ENCODE measurements around the gene SORCS1.
A peak's percentile ranks its signal among the peaks of the same experiment; 100 is the strongest.

The SORCS1 gene

GRCh38 chr10:106714734-106715555 is 449.6 kb downstream of the SORCS1 start:
- DNase-seq: no peak

- no peak for DNase-seq
Observed at GRCh38 chr10:106713846-106714245, 450.7 kb downstream of the SORCS1 start.

DNA sequence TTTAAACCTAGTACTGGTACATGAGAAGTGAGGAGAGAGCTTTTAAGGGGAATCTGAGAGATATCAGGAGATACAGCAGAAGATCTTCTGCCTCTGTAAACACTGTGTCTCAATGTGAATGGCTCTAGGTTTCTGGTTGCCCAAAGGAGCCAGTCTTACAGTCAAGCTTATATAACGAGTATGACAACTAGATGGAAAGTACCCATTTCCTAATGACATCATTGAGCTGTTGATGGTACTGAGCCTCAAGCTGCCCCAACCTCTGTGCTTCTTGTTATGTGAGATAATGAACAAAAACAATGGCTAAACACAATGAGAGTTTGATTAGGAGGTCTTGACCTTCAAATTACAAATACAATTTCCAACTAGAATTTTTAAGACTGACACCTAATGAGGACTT is 451.5 kb downstream of the SORCS1 start:
- DNase-seq: no peak

DNA sequence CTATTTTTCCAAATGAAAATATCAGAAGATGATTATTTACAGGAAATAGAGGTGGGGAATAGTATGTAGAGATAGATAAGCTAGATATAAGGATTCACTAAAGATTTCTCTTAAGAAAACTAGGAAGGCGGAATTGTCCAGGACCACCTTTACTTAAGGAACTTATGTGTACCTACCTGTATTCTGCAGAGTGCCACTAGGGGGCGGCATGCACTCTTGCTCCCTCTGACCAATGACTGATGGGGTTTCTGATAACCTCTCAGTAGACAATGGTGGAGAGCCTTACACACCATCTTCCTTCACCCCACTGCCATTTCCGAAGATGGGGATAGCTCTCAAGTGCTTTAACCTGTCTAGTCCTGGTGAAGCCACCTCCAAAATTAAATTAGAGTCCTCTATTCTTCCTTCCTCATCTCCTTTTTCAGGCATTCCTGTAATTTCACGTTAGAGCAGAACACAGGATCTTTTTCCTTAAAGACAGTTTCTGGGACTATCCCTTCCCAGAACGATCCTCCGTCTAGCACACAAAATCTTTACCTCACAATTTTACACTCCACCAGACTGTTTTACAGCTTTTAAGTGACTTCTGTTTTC is 453.1 kb downstream of the SORCS1 start:
- DNase-seq: peak; percentile 0

DNA sequence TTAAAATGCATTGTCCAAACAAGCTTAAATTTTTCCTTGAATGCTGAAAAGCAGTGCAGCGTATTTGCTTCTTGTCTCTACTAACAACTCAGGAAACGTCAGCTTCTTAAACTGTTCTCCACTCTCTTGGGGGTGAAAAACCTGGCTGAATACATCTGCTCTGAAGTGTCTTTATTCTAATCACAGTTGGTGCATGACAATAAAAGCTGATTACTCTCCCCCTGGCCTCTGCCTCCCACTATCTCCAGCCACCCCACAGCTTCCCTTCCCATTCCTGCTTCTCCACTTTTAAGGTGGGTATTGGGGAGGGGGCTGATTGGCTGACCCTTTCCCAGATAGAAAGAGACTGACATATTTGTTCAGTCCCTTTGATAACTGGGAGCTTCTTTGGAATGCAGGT is 456.0 kb downstream of the SORCS1 start:
- no peak for DNase-seq

GRCh38 chr10:106707657-106708056 is 456.8 kb downstream of the SORCS1 start:
- DNase-seq: no peak

DNA sequence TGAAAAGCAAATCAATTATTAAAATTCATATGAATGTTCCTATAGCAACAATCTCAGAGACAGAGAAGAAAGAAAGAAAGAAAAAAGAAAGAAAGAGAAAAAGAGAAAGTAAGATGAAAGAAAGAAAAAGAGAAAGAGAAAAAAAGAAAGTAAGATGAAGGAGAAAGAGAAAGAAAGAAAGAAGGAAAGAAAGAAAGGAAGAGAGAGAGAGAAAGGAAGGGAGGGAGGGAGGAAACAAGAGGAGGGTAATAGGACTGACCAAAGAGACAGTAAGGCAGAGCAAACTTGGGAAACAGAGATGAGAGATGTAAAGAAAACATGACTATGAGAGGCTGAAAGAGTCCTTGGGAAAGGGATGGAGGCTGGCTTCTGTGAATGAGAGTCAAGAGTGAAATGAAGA is 458.4 kb downstream of the SORCS1 start:
- no peak for DNase-seq

DNA sequence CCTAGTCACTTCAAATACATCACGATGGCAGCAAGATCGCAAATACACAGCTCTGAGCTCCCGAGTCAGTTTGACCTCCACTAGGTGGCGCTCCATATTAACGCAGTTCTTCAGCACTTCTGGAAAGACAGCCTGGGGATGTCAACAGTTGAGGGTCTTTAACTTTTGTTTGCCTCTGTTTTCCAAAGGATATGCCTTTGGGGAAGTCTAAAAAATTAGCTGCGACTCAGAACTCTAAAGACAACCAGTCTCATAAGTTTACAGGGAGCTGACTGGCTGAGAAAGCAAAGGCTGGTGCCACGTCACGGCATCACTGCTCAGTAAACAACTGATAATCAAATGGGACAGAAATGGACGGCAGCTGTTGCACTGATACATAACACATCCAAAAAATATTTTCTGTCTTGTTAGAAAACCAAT is 458.8 kb downstream of the SORCS1 start:
- DNase-seq: peak; percentile 5

GRCh38 chr10:106696239-106696638 is 468.3 kb downstream of the SORCS1 start:
- no peak for DNase-seq

- no peak for DNase-seq
Observed at GRCh38 chr10:106694696-106695095, 469.8 kb downstream of the SORCS1 start.

GRCh38 chr10:106682175-106682574 is 482.3 kb downstream of the SORCS1 start:
- no peak for DNase-seq

DNA sequence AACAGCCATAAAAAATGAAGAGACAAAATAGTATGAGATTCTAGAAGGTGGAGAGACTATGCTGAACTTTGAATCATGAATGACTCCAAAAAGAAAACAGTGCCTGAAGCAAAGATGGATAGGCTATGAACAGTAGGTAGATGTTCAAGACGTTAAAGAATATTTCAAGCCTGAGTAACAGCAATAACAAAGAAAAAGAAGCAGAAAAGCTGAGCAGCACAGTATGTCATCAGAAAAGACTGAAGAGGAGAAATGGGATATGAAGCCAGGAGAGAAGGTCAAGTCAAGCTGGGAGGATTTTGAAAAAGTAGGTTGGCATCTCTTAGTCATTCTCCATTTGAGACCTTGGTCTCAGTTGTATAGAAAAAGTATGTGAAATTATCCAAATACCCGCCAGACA is 484.4 kb downstream of the SORCS1 start:
- DNase-seq: no peak

GRCh38 chr10:106679314-106679713 is 485.2 kb downstream of the SORCS1 start:
- DNase-seq: no peak

DNA sequence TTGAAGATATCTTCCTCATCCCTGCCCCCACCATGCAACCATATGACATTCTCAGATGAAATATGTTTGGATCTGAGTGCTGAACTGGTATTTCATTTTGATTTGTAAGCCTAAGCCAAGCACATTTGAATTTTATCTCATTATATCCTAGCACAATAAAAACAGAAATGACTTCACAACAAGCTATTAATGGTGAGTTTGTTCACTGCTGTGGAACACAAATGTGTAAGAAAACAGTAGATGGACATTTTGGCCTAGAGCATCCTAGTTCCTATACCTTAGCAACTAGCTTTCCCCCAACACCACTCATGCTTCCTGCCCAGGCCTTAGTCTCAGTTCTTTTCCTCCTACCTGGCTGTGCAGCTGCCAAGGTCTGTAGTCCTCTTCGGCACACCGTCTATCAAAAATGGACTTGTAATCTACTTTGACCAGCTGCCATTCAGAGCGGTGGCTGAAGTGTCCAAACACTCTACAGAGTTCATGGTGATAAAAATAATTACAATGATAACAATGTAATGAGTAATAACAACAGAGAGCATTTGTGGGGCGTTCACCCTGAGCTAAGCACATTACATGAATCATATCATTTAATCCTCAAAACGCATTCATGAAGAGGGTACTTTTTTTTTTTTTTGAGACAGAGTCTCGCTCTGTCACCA is 491.9 kb downstream of the SORCS1 start:
- no peak for DNase-seq

GRCh38 chr10:106661767-106662140 is 502.8 kb downstream of the SORCS1 start:
- DNase-seq: no peak

DNA sequence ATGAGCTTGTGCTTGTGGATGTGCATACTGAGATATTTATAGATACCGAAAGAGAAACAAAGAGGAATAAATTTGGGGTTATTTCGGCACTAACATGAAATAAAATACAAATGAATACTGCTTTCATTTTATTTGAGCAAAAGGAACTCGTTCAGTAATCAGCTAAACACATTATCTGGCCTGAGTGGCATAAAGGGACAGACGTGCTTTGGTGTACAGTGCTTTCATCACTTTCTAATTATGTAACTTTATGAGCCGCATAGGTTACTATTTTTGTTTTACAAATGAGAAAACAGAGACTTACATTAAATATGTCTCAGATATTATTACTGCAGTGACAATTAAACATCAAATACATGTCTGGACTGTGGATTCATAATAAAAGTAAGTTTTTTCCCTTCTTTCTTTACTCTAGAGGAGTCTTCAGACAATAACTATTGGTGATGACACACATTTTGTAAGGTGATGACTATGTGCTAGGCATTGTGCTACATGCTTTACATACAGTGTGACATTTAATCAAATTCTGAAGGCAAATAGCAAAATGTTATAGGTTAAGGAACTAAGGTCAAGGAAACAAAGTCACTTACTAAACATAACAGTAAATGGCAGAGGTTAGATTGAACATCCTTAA is 503.3 kb downstream of the SORCS1 start:
- DNase-seq: no peak

DNA sequence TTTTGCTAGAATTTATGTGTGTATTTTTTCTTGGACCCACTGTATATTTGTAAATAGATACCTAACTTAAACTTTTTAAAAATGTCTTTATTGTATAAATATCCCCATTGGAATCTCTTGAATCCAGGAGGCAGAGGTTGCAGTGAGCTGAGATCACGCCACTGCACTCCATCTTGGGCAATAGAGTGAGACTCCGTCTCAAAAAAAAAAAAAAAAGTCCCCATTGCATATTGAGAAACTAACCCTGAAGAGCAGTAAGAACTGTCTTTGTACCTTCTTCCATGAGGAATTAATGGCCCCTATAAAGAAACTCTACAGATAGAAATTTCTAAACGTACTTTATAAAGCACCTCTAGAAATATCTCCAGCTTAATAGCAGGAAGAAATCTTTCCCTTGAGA is 504.0 kb downstream of the SORCS1 start:
- no peak for DNase-seq

DNA sequence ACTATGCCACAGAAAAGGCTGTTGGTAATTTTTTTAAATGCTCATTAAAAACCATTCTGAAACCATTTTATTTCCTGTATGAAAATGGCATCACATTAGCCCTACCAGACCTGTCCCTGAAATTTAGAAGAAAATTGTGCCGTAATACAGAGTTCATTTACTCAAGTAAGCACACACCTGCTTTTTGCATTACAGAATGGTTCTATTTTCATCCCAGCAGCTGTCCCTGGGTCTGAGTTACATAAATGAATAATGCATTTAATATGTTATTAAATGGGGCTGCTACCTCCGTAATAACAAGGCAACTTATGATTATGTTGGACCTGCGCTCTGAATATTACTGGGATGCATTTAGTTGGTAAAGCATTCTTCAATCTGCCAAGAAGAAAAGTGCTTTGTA is 508.9 kb downstream of the SORCS1 start:
- DNase-seq: no peak

DNA sequence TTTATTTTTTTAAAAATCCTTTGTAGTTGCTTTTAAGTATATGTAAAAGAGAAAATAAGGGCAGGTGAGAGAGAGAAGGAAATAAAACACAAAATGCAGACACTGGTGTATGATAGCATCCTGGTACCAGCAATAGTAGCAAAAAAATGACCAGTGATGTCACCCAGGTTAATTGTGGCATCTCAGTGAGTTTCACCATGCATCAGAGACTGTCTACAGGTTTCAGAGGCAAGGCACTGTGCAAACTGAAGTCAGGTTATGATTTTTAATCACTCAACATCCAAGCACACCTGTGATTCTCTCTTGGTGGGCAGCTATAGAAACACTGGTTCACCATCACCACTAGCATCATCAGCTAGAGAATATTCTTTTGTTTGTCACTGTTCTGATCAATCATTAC is 509.3 kb downstream of the SORCS1 start:
- no peak for DNase-seq

- DNase-seq: no peak
Observed at GRCh38 chr10:106652279-106652678, 512.2 kb downstream of the SORCS1 start.

DNA sequence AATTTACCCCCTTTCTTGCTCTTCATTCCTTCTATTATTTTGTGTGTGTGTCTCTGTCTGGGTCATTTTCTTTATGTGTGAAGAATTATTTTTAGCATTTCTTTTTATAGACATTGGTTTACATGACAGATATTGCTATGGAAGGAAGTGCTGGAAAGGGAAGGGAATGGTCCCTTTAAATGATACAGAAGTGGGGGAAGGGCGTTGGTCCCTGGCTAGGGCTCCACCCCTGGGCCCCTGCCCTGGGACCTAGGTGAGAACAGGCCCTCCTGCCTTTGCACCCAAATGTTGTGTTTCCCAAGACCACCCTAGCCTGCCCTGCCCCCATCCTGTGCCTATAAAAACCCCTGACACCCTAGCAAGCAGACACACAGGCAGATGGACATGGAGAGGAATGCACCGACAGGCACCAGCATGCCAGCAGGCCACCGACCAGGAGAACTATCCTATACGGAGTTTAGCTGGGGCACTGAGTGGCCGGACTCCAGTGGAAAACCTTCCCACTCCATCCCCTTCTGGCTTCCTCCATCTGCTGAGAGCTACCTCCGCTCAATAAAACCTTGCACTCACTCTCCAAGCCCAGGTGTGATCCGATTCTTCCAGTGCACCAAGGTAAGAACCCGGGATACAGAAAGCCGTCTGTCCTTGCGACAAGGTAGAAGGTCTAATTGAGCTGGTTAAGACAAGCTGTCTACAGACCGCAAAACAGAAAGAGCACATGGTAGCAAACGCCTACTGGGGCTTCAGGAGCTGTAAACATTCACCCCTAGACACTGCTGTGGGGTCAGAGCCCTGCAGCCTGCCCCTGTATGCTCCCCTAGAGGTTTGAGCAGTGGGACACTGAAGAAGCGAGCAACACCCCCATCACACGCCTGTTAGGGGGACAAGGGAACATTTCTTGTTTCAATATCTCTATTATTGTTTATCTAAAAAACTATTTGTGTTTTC is 515.7 kb downstream of the SORCS1 start:
- no peak for DNase-seq

GRCh38 chr10:106643473-106643872 is 521.0 kb downstream of the SORCS1 start:
- no peak for DNase-seq

- DNase-seq: no peak
Observed at GRCh38 chr10:106637873-106638272, 526.6 kb downstream of the SORCS1 start.
